ENCODE data around the gene LMX1B.
A peak's percentile ranks its signal among the peaks of the same experiment; 100 is the strongest.
"Not testable (repeated sequence)": the region's sequence is repeated elsewhere in the genome, so short reads cannot be mapped to it uniquely, and the experiment has no call there.

LMX1B gene

GRCh38 chr9:126636983-126637798 is 23.5 kb downstream of the LMX1B start:
- DNase-seq = no peak

DNA sequence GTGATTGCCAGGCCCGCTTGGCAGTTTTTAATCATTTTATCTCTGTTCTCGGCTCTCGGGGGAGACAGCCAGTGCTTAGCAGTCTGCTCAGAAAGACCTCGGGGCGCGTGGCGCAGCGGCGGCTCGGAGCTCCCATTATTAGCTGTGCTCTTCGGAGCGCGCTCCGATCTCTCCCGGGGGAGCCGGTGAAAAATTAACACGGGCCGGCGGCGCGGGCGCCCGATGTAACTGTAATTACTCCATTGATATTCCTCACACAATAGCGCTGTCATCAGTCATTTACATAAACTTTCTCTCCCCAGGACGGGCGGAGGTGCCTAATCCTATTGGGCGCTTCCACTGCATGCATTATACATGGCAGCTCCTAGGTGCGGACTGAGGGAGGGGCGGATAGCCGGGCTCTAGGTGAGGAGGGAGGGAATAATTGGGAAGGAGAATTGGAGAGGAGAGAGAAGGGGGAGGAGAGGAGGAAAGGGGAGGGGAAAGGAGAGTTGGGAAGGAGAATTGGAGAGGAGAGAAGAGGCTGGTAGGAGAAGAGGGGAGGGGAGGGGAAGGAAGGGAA is 24.9 kb downstream of the LMX1B start:
- DNase-seq = no peak

DNA sequence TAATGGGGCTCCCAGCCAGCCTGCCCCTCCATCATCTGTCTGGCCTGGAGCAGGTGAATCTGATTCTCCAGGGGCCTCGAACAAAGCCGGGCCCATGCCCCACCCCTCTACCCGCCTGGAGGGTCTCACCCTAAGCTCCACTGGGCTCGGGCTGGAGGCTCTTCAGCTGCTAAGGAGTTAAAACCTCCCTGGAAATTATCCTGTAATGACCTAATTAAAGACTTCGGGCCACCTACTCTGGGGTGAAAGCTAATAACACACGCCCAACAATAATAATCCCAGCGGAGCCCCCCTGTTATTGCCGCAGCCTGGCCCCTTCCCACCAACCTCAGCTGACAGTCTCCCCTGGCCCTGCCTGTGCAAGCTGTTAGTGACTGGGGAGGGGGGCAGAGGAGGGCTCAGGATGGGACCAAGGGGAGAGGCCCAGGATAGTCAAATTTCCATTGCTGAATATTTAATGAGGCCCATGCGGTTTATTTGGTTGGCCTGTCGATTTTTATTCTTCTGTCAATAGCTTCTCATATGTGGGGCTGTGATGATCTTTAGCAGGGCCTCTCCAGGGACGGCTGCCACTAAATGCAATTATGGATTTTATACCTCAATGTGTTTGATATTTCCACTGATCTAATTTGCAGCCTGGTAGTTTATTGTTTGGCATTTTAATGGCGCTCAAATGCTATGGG is 25.7 kb downstream of the LMX1B start:
- DNase-seq = no peak

- DNase-seq = no peak
Observed at GRCh38 chr9:126641118-126641851, 27.6 kb downstream of the LMX1B start.

DNA sequence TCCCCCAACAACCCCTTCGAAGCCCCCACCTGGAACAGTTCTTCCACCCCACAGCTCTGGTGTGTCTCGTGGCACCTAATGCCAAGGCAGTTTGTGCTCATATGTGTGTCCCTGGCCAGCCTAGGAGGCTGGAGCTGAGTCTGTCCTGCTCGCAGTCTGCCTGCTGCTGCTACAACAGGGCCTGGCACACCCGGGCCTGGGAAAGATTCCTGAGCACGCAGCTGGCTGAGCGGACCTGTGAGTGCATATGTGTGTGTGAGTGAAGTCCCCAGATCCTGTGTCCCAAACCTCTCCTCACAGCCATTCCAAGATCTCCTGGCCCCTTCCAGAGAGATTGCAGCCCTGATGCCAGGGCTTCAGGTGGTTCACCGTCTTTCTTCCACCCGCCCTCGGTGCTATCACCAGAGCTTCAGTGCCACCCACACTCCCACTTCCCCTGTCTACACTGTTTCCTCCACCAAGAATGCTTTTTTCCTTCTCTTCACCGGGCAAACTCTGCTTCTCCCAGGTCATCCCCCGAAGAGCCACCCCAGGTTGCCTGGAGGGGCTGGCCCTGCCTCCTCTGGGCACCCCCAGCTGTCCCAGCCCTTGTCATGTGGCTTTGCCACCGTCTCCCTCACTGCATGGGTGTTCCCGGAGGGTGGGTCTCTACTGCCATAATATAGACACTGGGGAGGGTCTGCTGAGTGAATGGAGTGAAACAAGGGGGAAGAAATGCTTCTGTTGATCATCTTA is 28.4 kb downstream of the LMX1B start:
- DNase-seq = no peak

DNA sequence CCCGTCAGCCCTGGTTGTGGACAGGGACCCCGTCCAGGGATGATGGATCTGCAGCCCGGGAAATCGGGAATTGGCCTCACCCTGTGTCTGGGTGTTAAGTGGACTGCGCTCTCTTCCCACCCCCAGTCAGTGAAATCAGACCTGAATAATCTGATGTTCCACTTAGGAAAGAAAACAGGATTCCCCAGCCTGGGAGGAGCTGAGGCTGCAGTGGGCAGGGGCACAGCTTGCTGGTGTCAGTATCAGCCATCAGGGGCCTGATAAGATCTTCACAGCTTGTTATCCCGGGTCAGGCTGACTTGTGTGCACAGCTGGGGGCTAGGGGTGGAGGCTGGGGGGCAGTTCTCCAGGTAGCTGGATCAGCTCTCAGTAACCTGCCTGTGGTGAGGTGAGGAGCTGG is 29.1 kb downstream of the LMX1B start:
- DNase-seq = no peak

DNA sequence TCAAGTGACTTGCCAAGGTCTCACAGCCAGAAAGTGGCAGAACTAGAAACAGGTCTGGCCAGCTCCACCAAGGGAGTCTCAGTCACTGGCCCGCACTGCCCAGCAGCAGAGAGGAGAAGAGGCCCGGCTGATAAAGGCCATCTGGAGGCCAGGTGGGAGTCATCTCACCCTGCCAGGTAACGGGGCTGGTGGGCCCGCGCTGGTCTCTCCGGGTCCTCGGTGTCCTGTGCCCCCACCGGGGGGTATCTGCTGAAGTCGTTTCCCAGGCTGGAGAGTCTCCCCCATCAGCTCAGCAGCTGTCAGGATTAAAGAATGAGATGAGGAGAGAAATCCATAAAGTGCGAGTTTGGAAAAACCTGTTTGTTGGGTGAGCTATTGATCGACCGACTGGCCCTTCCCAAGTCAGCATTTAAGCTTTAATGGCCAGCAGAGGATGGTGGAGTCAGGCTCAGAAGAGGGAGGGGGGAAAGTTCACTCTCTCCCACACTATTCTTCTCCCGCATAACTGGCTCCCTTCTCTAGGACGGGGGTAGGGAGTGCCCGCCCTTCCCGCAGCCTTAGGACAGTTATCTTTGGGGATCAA is 30.3 kb downstream of the LMX1B start:
- no peak for DNase-seq

DNA sequence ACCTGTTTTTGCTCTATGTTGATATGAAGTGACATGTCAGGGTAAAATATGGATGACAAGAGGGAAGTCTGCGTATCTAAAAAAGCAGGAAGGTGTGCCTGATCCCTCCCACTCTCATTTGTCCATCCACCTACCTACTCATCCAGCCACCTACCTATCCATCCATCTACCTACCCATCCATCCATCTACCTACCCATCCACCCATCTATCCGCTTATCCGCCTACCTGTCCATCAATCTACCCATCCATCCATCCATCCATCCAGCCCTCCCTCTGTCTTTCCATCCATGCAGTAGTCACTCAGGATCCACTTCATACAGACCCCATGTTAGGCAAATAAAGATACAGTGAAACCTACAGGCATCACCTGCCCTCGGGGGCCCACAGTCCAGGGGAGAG is 32.4 kb downstream of the LMX1B start:
- DNase-seq = no peak

DNA sequence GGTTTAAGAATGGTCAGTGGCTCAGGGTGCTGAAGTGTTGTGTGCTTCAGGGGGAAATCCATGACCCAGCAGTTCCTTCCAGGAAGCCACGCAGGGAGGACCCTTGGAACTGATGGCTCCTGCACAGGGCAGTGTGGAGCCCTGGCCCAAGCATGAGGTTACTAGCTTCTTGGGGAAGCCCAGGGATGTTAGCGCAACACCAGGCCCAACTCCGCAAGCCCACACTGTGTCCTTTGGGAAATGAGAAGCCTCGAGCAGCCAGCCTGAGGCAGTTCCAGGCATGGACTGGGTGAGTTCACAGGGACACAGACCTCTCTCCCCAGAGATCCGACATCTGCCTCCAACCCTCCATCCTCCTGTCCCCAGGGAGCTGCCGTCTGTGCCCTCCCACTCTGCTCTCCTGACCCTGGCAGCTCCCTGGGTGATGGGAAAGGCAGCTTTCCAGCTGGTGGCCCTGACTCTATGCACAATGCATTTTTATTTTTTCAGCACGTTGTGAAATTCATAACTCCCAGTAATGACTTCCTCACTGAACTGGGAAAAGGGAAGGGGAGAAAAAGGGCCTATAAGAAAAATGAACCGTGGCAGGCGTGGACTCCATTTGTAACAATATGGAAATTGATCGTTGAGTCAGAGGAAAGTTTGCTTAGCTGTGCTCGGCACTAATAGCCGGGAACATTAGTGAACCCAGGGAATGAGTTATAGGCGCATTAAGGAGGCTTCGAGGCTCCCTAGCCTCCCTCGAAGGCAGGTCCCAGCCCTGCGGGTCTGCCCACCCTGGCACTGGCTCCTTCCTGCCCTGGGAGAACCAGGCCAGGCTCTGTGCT is 34.1 kb downstream of the LMX1B start:
- no peak for DNase-seq

GRCh38 chr9:126649477-126649876 is 35.7 kb downstream of the LMX1B start:
- no peak for DNase-seq

DNA sequence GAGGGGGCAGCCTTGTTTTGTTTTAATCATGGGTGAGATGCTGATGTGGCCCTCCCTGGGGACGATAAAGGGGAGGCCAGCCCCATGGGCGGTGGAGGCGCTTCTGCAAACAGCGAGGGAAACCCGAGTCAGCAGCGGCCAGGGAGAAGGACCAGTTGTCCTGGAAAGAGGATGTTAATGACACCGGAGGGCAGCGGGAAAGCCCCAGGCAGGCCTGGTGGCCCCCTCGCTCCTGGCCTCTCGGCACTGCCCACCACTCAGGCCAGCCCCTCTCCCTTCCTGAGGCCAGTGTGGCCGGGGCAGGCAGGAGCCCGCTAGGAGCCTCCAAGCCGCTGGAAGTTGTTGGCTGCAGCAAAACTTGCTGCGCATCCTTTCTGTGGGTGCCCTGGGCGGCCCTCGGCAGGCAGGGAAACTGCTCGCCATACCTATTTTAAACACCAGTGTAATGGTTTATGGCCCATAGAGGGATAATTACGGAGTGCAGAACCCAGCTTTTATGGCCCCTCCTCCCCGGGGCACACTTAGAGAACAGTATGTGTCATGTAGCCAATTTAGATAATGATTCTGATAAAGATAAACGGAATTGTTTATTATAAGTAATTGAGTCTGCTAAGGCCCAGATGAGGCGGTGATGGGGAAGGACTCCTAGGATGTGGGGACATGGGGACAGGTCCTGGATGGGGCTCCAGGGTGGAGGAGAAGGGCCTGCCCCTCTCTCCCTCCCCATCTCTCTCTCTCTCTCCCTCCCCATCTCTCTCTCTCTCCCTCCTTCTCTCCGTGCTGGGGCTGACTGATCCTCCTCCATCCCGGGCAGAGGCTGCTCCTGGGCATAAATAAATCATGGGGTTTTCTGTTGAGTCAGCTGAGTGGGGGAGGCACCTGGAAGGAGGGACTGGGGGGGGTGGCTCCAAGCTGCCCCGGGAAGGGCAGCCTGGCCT is 36.9 kb downstream of the LMX1B start:
- DNase-seq = no peak

DNA sequence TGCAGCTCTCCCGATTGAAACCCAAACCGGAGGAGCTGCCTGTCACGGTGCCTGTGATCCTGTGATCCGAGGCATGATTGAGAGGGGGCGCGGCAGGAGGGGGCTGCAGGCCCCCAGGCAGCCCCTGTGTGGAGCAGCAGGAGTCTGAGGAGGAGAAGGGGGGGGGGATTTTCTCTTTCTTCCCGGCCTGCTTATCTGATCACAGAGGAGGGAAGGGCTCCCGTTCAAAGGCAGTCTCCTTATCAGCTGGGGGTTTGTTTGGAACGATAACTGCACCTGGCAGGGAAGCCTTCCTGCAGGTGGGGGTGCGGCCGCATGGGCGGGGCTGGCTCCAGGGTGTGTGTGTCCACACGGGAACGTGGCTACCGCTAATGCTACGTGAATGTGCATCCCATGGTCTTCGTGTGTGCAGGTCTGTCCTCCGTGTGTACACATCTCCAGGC is 38.4 kb downstream of the LMX1B start:
- no peak for DNase-seq

GRCh38 chr9:126654124-126654523 is 40.4 kb downstream of the LMX1B start:
- no peak for DNase-seq

GRCh38 chr9:126656214-126656613 is 42.5 kb downstream of the LMX1B start:
- not testable (repeated sequence) for DNase-seq

DNA sequence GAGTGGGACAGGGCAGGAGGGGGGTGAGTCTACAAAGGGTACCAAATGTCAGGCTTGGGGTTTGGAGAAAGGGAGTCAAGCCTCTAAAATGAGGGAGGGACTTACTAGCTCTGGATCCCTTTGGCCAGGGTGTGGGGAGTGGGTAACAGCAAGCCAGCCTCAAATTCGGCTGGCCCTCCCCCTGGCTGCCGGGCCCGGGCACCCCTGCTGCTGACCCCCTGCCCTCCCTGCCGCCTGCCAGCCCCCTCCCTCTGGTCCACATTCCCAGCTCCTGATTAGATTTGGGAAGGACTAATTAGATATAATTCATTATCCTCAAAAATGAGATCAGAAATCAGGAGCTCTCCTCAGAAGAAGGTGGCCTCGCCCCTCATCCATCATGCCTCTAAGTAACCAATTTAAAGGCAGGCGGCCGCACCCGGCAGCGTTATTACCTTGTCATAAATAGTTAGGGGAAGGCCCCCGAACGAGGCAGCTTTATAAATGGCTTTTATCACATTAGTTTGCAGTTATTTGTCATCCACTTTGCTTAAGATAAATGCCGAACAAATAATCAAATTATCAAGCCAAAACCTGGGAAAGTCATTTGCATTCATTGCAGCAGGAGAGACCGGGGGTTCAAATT is 44.6 kb downstream of the LMX1B start:
- no peak for DNase-seq

DNA sequence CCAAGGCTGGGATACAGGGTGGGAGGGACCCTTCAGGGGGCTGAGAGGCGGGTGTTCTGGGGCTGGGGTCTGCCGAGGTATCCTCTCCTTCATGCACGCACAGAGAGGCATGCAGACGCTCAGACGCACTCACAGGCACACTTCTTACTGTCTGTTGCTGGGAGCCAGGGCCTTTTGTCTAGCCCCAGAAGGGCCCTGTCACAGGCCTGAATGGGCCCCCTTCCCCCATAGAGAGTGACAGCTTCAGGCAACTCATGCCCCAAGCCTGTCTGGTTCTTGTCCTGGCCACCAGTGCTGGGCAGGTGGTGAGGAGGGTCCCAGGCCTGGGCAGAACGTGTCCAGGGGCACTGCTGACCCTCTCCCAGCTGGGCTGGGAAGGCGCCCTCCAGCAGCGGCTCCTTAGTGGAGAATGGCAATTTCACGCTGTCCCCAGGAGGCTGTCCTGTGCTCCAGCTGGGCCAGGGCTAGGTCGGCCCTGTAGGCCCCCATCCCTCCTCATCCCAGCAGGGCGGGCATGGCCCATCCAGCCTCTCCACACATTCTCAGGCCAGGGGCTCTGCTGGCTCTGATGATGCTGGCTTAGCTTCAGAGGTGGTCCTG is 45.3 kb downstream of the LMX1B start:
- no peak for DNase-seq

GRCh38 chr9:126661122-126661520 is 47.4 kb downstream of the LMX1B start:
- no peak for DNase-seq

DNA sequence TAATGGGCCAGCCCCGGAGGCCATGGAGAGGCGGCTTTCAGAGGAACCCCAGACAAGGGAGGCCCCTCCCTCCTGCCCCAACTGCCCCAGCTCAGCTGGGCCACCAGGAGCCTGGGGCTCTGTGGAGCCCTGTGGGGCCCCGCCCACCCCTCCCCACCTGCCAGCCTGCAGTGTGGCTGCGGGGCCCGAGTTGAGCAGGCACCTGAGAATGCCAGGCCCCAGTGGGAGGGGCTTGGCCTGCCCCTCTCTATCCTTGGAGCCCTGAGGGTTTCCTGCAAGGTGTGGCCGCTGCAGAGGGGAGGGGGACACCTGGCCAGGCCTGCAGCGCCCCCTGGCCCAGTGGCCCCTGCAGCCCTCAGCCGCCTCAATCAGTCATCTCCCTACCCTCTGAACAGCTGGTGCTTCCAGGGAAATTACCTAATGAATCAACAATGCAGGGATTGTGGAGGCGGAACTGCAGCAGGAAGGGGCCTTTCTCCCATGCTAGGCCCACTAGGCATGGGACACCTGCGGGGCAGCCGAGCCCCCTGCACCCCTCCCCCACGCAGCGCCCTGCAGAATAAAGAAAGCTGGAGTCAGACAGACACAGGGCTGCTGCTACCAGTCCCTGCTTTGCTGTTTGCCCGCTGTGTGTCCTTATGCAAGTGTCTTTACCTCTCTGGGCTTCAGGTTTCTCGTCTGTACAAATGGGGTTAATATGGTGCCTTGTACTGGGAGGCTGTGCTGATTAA is 48.0 kb downstream of the LMX1B start:
- no peak for DNase-seq

GRCh38 chr9:126663661-126664072 is 49.9 kb downstream of the LMX1B start:
- peak; percentile 13 for DNase-seq
